Amygdala (tissue), 56 donors: ENCODE results near the gene FRY.
"Not testable (repeated sequence)": the region's sequence is repeated elsewhere in the genome, so short reads cannot be mapped to it uniquely, and the experiment has no call there.

Source experiments
- DNase-seq, 56 donors: peaks; one replicate each; lab custom pipeline; 2025; lab: John Stamatoyannopoulos, UW

The FRY gene

DNA sequence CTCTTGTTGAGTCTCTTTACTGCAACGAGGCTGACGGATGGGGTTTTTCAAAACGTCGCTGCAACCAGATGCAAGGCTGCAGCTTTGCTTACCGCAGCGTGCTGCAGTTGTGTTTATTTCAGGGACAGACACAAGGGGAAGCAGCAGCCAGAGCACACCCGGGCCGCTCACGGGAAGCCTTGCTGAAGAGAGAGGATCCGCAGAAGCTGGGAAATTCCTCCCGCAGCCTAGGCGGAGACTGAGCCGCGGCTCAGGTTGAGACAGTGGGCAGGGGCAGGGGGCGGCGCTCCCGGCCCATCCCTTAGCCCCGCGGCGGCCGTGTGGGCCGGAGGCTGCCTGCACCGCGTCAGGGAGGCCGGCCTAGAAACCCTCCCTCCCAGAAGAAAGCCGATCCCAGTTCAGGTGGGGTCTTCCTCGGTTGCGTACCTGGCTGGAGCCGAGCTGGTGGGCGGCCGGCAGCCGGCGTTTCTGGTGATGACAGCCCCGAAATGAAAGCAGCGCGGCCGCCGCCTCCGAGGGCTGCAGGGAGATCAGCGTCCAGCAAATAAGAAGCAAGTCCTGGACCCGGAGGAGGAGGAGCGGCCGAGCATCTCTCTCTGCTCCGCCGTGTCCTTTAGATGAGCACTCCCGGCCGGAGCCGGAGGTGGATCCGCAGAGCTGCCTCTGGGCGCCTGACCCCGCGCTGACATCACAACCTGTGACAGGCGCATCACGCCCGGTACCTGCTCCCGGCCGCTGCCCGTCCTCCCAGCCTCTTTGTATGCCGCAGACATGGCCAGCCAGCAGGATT, at the start of gene FRY:
Gene FRY (plus strand): TSS at position 750 of the 790 bp plus-strand sequence. CDS start 22 bp downstream, at position 772.
- peak in 50 of 56 donors; percentile 12 to 76 (median 50) for DNase-seq

DNA sequence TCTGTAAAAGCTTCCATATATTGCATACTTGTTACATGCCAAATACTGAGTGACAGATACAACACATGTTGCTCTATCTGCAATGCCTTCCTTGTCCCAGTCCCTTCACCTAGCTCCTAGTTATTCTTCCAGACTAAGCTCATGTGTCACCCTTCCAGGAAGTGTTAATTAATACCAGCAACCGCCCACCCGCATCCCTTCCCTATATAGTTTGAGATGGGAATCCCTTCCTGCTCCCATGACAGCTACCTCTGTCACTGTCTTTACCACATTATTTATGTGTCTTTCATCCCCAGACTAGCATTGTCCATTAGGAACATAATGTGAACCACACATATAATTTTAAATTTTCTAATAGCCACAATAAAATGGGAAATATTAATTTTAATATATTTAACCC, 49.5 kb upstream of the FRY start:
- no peak for DNase-seq

DNA sequence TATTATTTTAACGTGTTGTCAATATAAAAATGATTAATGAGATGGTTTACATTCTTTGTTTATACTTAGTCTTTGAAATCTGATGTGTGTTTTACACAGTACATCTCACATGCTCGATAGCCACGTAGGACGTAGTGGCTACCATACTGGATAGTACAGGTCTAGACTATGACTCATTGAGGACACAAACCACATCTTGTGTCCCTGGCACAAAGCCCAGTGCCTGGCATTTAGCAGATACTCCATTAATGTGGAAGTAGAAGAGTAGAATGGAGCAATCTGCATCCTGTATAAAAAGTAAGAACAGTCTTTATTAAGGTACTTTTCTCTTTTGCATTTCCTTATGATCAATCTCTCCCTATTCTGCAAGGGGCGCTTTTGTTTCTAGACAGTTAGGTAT, 49.0 kb upstream of the FRY start:
- peak in 6 of 56 donors; percentile 2 to 23 (median 6) for DNase-seq

DNA sequence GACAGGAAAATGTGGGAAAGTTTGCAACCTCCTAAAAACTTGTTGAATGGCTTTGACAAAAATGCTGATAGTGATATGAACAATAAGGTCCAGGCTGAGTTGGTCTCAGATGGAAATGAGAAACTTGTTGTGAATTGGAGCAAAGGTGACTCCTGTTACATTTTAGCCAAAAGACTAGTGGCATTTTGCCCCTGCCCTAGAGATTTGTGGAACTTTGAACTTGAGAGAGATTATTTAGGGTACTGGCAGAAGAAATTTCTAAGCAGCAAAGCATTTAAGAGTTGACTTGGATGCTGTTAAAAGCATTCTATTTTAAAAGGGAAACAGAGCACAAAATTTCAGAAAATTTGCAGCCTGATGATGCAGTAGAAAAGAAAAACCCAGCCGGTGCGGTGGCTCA, 47.9 kb upstream of the FRY start:
- DNase-seq, result not testable (repeated sequence)

DNA sequence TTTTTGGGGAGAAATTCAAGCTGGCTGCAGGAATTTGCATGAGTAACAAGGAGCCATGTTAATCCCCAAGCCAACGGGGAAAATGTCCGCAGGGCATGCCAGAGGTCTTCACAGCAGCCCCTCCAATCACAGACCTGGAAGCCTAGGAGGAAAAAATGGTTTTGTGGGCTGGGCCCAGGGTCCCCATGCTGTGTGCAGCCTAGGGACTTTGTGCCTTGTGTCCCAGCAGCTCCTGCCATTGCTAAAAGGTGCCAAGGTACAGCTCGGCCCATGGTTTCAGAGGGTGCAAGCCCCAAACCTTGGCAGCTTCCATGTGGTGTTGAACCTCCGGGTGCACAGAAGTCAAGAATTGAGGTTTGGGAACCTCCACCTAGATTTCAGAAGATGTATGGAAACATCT, 47.2 kb upstream of the FRY start:
- not testable (repeated sequence) for DNase-seq

DNA sequence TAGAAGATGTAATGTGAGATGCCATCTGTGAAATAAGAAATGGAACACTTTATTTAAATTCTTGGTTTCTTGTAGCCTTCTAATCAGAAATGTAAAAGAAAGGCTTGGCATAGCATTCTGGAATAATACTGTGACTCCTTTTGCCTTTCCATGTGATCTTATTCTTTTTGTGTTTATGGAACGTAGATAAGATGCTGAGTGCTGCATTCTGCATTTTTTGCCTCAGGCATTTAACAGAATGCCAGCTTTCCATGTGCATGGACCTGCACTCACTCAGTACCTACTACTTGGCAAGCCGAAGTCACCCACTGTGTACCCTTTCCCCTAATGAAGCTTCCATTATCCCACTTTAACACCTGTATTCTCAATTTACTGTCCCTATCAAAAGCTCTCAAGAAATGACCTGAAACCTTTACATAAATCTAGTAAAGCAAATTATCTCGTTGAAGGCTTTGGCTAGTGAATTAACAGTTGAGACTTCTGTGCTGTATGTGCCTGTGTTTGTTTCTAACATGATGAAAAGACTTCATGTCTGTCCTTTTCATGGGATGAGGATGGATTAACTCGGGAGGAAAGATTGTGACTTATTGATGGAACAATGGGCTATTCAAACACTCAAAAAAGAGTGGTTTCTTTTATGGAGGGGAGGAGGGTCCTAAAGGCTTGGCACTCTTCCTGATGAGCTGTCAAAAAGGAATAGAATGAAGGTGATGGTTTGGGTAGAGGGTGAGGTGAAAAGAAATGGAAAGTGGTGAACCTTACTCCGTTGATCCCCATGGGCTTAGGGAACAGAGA, 44.7 kb upstream of the FRY start:
- no peak for DNase-seq

DNA sequence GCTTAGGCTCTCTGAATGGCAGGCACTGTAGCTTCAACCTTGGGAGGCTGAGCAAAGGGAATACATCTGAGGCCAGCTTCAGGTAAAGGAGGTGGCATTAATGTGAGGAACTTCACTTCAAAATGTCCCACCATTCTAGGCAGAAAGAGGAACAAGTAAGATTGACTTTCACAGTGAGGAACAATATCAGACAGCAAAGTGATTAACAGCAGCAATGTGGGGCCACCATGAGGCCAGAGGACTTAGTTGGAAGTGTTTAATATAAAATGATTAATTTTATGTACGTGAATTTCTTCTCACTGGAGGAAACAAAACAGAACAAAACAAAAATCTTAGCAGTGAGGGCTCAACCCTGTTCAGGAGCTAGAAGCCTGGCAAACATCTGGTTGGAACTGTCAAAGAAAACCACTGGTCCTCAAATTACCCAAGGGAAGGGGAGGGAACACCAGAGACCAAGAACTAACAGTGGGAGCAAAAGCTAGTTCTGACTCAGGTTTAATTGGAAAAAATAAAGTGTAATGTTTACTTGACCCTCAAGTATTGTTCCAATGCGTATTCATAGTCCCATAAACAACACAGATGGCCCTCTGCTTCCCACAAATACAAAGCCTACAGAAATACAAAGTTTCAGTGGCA, 43.9 kb upstream of the FRY start:
- DNase-seq, result no peak

DNA sequence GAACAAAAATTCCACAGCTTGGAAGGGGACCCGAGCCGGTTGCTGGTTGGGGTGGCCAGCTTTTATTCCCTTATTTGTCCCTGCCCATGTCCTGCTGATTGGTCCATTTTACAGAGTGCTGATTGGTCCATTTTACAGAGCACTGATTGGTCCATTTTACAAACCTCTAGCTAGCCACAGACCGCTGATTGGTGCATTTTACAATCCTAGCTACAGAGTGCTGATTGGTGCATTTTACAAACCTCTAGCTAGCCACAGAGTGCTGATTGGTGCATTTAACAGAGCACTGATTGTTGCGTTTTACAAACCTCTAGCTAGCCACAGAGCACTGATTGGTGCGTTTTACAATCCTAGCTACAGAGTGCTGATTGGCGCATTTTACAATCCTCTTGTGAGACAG, 37.2 kb upstream of the FRY start:
- not testable (repeated sequence) for DNase-seq

DNA sequence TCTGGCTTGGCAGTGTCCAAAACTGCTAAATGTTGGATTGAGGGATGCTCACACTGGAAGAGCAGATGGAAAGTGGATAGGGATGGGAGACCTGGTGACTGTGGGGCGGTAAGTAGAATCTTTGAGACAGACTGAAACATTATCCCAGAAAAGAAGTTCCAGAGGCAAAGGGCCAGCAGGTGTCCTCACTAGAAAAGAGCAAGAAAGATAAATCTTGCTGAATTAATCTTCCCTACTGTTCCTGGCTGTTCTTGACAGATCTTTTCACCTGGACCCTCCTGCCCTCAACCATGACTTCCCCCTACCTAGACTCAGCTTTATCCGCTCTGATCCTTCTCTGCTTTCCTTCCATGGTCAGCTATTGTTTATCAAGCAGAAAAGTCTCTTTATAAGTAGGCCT, 35.0 kb upstream of the FRY start:
- no peak for DNase-seq

DNA sequence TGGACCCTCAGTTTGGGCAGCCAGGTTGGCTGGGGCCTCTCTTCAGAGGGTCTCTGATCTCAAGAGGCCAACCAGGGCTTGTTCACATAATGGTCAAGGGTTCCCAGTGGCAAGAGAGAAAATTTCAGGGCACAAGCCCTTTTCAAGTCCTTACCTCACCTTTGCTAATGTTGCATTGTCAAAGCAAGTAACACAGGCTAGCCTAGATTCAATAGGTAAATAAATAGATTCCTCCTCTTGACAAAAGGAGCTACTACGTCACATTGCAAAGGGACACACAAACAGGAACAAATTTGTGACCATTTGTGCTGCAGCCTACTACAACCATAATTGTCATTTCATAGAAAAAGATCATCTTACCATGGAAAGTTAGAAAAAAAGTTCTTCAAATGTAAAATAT, 33.9 kb upstream of the FRY start:
- DNase-seq, result no peak

DNA sequence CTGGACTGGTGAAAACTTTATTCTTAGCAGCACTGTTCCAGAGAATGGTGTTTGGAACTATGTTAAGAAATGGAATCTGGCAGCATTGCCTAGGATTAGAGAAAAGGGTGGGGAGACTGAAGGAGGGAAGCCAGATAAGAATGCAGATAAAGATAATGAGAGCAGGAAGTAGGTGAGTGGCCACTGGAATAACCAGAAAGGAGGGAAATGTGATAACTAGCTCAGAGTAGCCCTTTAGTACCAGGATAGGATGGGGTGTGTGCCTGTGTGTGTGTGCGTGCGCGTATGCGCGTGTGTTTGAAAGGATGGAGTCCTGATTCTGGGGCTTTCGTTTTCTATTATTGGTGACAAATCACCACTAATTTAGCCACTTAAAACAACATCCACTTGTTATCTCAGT, 33.4 kb upstream of the FRY start:
- no peak for DNase-seq

DNA sequence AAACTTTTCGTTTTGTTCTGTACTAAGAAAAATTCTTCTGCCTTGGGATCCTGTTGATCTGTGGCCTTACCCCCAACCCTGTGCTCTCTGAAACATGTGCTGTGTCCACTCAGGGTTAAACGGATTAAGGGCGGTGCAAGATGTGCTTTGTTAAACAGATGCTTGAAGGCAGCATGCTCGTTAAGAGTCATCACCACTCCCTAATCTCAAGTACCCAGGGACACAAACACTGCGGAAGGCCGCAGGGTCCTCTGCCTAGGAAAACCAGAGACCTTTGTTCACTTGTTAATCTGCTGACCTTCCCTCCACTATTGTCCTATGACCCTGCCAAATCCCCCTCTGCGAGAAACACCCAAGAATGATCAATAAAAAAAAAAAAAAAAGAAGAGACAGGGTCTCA, 30.8 kb upstream of the FRY start:
- not testable (repeated sequence) for DNase-seq

DNA sequence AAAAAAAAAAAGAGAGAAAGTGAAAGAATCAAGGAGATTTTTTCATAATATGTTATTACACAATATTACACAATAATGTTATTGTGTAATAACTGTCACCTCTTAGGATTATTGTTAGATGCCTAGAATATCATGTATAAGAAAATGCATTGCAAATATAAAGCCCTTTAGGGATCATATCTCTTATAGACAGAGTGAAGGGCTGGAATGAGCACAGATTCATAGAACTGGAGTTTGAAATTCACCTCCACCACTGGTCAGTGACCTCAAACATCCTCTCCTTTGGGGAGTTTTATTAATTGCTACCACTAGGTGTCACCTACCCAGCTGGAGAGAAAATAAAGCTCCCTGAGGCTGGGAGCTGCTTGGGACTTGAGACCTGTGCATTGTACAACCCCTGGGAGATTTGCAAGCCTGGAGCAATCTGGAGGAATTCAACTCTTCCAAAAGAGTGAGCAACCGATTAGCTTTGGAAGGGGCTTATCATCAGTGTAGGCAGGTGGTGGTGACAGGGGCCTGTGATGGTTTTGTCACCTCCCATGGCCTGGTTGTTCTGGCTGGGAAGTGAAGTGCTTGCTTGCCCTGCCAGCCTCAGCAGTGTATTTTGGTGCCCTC, 30.3 kb upstream of the FRY start:
- no peak for DNase-seq

DNA sequence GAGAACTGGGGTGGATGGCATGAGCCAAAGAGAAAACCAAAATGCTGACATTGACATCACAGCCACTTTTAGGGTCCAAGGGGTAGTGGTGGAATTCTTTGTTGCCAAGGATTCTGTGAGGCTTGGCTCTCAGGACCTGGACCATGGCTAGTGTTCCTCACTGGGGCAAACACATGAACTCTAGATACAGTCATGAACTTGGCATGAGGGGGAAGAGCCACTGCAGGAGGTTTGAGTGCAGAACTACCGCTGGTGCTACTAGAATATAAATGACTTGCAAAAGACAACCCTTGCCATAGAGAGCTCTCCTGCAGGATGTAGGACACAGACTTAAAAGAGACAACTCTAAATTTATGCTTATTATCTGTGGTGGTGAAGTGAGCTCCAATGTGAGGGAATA, 29.8 kb upstream of the FRY start:
- no peak for DNase-seq

DNA sequence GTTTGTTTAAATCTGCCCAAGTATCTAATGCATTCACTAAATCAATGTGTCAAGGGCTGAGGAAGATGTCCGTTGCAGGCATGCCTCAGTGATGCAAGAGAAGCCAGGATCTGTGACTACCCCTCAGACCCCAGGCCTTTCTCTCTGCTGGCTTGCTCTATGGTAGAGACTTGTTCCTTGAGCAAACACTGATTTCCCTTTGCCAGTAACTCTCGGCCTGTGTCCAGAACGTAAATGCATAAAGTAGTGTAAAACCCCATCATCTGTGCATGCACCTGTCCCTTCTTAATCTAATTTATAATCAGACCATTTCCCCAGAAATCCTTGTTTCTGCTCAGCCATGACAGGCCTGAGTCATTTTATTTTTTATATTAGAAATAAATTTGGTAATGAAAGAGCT, 28.7 kb upstream of the FRY start:
- no peak for DNase-seq

DNA sequence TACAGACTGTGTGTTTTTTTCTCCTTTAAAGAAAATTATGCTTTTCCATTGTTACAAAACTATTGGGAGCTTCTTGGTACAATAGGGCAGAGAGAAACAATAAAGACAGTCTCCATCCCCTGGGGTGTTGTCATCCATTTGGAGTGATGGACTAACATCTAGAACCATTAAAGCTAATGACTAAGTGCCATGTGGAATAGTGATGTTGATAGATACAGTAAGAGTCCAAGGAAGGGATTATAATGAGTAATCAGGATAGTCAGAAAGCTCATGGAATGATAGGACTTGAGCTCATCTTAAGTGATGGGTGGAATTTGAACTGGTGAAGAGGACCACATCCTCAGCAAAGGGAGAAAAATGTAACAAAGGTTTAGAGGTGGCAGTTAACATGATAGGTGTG, 24.1 kb upstream of the FRY start:
- DNase-seq, result no peak

DNA sequence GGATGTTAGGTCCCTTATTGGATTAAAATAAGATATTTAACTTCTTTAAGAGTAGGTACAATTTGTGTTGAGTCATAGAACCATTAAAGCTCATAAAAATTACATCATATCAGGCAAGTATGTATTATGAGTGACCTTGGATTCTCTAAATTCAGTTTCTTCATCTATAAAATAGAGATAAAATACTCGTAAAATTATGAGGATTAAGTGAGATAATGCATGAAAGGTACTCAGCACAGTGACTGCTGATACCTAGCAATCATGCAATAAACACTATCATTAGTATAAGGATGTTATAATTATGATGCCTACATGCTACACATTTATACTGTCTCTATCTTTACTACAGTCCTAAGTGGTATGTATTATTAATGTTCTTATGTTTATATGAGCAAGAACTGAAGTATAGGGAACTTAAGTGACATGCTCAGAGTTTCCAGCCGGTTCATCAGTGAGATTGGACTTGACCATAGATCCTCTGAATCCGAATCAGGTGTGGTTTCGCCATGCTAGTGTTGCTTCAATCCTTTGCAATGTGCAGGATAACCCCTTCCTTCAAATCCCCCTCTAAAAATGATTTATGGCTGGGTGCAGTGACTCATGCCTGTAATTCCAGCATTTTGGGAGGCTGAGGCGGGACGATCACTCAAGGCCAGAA, 22.9 kb upstream of the FRY start:
- DNase-seq, result no peak

DNA sequence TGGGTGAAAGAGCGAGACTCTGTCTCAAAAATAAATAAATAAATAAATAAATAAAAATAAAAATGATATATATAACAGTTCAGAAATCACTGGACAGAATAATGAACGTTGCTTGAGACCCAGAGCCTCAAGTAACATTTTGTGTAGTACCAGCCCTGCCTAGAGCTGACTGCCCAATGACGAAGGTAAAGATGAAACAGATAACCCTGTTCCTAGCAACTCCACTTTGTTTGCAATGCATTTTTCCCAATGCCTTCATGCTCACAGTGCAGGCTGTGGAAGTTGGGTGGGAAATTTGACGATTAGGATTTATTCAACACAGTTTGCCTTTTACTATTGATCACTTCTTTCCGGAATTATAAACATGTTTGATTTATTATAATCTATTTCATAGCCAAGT, 22.2 kb upstream of the FRY start:
- no peak for DNase-seq

DNA sequence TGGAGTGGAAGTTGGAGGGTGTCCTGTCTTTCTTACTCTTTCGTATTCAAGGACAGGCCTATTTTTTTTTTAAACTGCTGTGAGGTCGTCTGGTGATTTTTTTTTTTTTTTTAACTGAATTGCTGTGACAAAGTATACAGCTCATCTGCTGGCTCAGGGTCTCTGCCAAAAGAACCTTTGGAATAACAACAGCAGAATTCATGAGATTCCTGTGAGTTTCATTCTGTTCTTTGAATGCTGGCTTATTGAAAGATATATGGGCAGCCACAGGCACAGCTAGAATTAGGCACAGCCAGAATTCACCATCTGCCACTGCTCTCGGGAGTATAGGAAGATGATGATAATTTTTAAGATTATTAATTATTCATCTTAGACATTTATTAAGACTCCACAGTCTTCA, 21.4 kb upstream of the FRY start:
- no peak for DNase-seq

DNA sequence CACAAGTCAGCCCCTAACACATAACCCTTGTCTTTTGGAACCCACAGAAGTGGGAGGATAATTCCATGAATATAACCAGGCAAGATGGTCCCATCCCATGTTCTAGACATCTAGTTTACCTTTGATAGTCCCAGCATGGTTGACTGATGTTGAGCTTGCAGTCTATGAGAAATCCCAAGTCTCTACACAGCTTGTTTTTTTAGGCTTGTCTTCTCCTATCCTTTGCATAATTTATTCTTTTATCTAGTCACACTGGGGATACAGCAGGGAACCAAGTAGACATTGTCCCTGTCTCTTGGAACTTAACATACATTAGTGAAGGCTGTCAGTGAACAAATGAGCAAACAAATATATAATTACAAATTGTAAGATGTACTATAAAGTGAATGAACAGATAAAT, 19.6 kb upstream of the FRY start:
- DNase-seq, result no peak

DNA sequence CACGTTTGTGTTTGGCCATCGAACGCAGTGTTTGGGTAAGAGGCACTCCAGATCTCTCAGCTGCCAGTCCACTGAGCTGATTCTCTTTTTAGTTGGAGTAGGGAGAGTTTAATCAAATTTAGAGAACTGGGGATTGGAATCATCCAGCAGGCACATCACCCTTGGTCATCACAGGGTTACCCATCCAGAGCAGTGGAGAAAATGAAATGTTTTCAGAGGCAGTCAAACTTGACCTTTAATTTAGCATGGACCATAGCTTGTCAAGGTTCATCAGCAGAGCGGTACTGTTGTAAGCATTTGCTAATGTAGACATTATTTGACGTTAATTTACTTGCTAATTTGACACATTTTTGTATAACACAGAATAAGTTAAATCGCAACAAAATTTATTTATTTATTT, 18.4 kb upstream of the FRY start:
- DNase-seq, result no peak
